ENCODE measurements around the gene CD248. TPM values are rescaled to one million over a fixed set of nuclear protein-coding genes. Genes with fewer than 3 reads are reported as not detected.
"Not testable (repeated sequence)": the region's sequence is repeated elsewhere in the genome, so short reads cannot be mapped to it uniquely, and the experiment has no call there.

CD248 gene
- 490 TPM for polyA plus RNA-seq (2013, experiment 1 of 2; ENCODE audit: insufficient read length)
- polyA plus RNA-seq (2013, experiment 2 of 2; ENCODE audit: insufficient read length) = 500 TPM

GRCh38 chr11:66316849-66317251 lies at the start of gene CD248:
Gene CD248, minus strand, starts transcription at chr11:66317044. Its CDS starts 17 bp downstream, at chr11:66317027.
- peak; percentile 92 for DNase-seq

- DNase-seq = no peak
These were observed 49.1 kb upstream of the CD248 start for GRCh38 chr11:66365711-66366619.

- DNase-seq = no peak
These were observed 48.3 kb upstream of the CD248 start for GRCh38 chr11:66365166-66365565.

GRCh38 chr11:66363805-66364535 lies 47.1 kb upstream of the CD248 start:
- DNase-seq = no peak

GRCh38 chr11:66363187-66363601 lies 46.4 kb upstream of the CD248 start:
- DNase-seq = no peak

- no peak for DNase-seq
These were observed 45.8 kb upstream of the CD248 start for GRCh38 chr11:66362481-66363147.

GRCh38 chr11:66361502-66361941 lies 44.7 kb upstream of the CD248 start:
- DNase-seq = no peak

GRCh38 chr11:66360406-66361073 lies 43.7 kb upstream of the CD248 start:
- no peak for DNase-seq

- DNase-seq = no peak
These were observed 42.8 kb upstream of the CD248 start for GRCh38 chr11:66359662-66360087.

GRCh38 chr11:66350560-66351235 lies 33.9 kb upstream of the CD248 start:
- DNase-seq = not testable (repeated sequence)

- DNase-seq = no peak
These were observed 32.2 kb upstream of the CD248 start for GRCh38 chr11:66349084-66349386.

- DNase-seq = peak; percentile 95
These were observed 30.8 kb upstream of the CD248 start, which contains the start of gene B4GAT1 for GRCh38 chr11:66347425-66348276. Gene B4GAT1, minus strand, starts transcription at chr11:66347629. Its CDS starts 84 bp downstream, at chr11:66347545.

GRCh38 chr11:66346476-66347424 lies 29.9 kb upstream of the CD248 start:
- DNase-seq = no peak

GRCh38 chr11:66345316-66345649 lies 28.4 kb upstream of the CD248 start:
- DNase-seq = no peak

GRCh38 chr11:66344550-66345315 lies 27.9 kb upstream of the CD248 start, which contains the start of gene BRMS1:
Gene BRMS1, minus strand, starts transcription at chr11:66345104. Its CDS starts 2,870 bp downstream, at chr11:66342234.
- peak; percentile 97 for DNase-seq

- no peak for DNase-seq
These were observed 26.3 kb upstream of the CD248 start for GRCh38 chr11:66343176-66343575.

GRCh38 chr11:66341502-66342126 lies 24.8 kb upstream of the CD248 start:
- DNase-seq = no peak

All from fibroblast of skin of abdomen (primary cell).